ENCODE results near the gene PARP1. TPM values are rescaled to one million over a fixed set of nuclear protein-coding genes. Genes with fewer than 3 reads are reported as not detected.
"Not testable (repeated sequence)": the region's sequence is repeated elsewhere in the genome, so short reads cannot be mapped to it uniquely, and the experiment has no call there.

PARP1 gene
- total RNA-seq, 1 donor from 2014 or later, result 67.9 TPM

DNA sequence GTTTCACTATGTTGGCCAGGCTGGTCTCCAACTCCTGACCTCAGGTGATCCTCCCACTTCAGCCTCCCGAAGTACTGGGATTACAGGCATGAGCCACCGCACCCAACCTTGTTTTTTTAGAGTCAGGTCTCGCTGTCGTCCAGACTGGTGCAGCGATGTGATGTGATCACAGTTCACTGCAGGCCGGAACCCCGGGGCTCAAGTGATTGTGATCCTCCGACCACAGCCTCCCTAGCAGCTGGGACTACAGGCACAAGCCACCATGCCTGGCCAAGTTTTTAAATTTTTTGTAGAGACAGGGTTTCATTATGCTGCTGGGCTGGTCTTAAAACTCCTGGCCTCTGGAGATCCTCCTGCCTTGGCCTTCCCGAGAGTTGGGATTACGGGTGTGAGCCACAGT lies 52.9 kb downstream of the PARP1 start:
- DNase-seq (ENCODE audit: low read depth in 2 of 2), result no peak

GRCh38 chr1:226353698-226354525 lies 54.0 kb downstream of the PARP1 start:
- no peak for DNase-seq (ENCODE audit: low read depth in 2 of 2)

- DNase-seq (ENCODE audit: low read depth in 2 of 2), result no peak
Observed at GRCh38 chr1:226351709-226352108, 56.2 kb downstream of the PARP1 start.

DNA sequence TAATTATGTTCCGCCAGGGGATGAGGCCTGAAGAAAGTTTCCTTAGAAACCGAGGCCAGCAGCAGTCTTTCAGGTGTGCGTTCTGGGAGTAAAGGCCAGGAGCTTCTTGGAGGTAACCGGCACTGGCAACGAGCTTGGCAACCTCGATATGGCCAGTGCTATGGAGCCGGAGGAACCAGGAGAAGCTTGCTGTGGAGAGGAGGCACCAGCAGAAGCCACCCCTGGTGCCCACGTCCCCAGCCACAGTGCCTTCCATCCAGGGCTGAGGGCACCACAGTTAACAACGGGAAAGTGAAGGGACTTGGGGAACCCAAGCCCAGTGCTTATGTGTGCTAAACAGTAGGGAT lies 57.4 kb downstream of the PARP1 start:
- no peak for DNase-seq (ENCODE audit: low read depth in 2 of 2)

GRCh38 chr1:226349801-226350518 lies 57.9 kb downstream of the PARP1 start:
- DNase-seq (ENCODE audit: low read depth in 2 of 2), result no peak

DNA sequence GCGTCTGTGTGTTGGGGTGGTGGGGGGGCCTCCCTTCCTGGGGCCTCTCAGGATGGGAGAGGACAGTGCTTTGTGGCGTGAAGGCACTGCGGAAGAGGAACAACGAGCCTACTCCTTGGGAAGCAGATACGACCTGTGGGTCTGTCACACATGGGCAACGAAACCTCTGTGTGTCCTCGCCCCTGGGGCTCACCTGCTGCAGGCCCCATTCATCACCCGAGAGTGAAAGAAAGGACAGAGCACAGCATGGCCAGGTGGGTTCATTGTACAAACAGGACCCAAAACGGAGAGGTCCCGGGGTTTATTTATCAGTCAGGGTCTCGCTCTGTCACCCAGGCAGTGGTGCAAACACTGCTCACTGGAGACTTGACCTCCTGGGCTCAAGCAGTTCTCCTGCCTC lies 58.8 kb downstream of the PARP1 start:
- no peak for DNase-seq (ENCODE audit: low read depth in 2 of 2)

DNA sequence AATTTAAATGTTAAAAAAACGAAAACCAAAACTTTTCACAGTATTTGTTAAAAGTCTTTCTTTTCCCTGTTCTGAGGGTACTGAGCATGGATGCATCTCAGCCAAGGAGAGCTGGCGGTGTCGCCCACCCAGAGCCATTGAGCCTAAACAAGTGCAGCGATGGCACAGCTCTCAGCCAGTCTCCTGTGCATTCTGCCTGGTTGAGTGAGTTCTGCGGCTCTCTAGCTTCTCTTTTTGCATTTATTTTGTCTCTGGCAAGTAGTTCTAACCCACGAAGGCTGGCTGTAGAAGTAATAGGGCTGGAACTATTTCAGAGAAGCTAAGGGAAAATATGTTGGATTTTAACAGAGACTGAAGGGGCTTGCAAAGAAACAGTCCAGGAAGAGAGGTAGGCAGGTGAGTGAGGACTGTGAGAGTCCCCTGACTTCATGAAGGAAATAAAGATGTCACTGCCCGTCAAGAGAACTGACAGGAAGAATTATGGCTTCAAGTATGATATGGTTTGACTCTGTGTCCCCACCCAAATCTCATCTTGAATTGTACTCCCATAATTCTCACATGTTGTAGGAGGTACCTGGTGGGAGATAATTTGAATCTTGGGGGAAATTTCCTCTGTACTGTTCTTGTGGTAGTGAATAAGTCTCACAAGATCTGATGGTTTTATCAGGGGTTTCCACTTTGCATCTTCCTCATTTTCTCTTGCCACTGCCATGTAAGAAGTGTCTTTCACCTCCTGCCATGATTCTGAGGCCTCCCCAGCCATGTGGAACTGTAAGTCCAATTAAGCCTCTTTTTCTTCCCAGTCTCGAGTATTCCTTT lies 63.2 kb downstream of the PARP1 start:
- DNase-seq (ENCODE audit: low read depth in 2 of 2), result no peak

DNA sequence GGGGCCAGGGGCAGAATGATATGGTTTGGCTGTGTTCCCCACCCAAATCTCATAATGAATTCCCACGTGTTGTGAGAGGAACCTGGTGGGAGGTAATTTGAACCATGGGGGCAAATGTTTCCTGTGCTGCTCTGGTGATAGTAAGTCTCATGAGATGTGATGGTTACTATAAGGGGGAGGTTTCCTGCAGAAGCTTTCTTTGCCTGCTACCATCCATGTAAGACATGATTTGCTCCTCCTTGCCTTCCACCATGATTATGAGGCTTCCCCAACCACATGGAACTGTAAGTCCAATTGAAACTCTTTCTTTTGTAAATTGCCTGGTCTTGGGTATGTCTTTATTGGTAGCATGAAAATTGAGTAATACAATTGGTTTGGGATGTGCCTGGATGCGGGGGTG lies 65.2 kb downstream of the PARP1 start:
- DNase-seq (ENCODE audit: low read depth in 2 of 2), result no peak

DNA sequence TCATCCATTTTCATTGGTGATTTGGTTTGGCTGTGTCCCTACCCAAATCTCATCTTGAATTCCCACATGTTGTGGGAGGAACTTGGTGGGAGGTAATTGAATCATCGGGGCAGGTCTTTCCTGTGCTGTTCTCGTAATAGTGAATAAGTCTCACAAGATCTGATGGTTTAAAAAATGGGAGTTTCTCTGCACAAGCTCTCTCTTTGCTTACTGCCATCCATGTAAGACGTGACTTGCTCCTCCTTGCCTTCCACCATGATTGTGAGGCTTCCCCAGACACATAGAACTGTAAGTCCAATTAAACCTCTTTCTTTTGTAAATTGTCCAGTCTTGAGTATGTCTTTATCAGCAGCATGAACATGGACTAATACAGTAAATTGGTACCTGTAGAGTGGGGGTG lies 67.8 kb downstream of the PARP1 start:
- DNase-seq (ENCODE audit: low read depth in 2 of 2), result not testable (repeated sequence)

DNA sequence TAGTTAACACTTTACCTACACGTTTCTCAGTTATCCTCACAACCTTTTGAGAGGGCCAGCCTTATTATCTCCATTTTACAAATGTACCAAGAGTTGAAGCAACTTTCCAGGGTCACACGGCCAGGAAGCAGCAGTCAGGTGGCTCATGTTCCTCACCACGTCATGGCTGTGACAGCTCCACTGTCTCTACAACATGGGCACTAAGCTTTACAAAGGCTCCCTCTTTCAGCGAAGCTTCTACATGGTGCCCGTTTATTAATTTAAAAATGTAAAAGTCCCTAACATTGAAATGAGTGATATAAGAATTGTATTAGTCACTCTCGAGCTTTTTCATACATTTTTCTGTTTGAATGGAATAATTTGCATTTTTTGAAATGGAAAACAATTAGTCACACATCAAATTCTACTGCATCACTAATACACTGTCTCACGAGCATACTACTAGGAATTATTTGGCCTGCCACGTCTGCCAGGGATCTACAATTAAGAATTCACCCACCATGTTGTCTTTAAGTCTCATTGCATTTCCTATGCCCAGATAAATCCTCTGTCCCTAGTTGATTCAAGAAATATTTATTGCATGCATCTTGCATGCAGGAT lies 70.5 kb downstream of the PARP1 start:
- DNase-seq (ENCODE audit: low read depth in 2 of 2), result peak in 1 of 2 donors; percentile 8

DNA sequence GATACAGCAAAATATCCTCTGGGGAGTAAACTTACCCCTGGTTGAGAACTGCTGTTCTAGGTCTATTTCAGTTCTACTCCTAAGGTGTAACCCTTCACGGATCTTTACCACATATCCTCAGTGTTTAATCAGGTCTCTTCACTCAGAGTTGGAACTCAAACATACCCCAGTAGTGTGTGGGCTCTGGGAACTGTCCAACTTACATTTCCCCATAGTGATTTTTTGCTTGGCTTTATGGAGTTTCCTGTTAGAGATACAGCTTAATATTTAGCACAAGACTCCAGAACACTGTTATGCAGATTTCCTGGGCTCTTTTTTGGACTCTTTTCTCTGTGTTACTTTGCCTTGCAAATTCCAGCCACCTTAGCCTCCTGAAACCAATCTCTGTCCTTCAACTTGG lies 72.2 kb downstream of the PARP1 start:
- no peak for DNase-seq (ENCODE audit: low read depth in 2 of 2)

GRCh38 chr1:226332947-226333346 lies 74.9 kb downstream of the PARP1 start:
- DNase-seq (ENCODE audit: low read depth in 2 of 2), result no peak

- no peak for DNase-seq (ENCODE audit: low read depth in 2 of 2)
Observed at GRCh38 chr1:226329237-226329636, 78.7 kb downstream of the PARP1 start.

DNA sequence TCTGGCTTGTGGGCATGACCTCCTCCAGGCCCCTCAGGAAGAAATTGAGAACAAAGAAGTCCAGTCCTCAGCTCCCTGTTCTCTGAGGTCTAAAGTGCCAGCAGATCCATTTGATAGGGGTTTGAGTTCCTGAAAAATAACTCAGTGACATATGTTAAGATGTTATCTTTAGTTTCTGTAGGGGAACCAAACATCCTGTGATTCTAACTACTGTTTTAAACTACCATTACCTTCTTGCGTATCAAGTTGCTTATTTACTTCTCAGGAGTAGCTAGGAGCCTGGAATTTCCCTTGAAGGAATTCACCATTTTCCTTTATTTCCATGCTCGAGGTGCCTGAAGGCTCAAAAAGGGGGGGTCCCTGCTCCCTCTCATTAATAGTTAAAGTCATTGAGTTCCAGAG lies 80.1 kb downstream of the PARP1 start:
- DNase-seq (ENCODE audit: low read depth in 2 of 2), result no peak

GRCh38 chr1:226325178-226325577 lies 82.7 kb downstream of the PARP1 start:
- no peak for DNase-seq (ENCODE audit: low read depth in 2 of 2)

- DNase-seq (ENCODE audit: low read depth in 2 of 2), result no peak
Observed at GRCh38 chr1:226324479-226324878, 83.4 kb downstream of the PARP1 start.

DNA sequence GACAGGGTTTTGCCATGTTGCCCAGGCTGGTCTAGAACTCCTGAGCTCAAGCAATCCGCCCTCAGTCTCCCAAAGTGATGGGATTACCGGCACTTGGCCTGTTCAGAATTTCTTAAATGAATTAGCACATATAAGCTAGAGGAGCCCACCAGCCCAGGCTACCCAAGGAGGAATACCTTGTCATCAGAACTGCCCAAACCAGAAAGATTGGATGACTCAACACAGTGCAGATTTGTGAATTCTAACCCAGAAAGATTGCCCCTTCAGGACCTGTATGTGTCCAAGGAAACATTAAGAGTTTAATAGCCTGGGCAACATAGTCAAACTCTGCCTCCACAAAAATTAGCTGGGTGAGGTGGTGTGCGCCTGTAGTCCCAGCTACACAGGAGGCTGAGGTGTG lies 84.9 kb downstream of the PARP1 start:
- no peak for DNase-seq (ENCODE audit: low read depth in 2 of 2)

DNA sequence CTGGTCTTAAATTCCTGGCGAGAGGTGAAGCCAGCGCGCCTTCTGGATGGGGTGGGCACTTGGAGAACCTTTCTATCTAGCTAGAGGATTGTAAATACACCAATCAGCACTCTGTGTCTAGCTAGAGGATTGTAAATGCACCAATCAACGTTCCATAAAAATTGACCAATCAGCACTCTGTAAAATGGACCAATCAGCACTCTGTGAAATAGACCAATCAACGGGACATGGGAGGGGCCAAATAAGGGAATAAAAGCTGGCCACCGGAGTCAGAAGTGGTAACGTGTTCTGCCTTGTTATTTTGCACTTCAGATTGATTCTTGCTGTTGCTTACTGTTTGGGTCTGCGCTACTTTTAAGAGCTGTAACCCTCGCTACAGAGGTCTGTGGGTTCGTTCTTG lies 87.0 kb downstream of the PARP1 start:
- DNase-seq (ENCODE audit: low read depth in 2 of 2), result no peak

DNA sequence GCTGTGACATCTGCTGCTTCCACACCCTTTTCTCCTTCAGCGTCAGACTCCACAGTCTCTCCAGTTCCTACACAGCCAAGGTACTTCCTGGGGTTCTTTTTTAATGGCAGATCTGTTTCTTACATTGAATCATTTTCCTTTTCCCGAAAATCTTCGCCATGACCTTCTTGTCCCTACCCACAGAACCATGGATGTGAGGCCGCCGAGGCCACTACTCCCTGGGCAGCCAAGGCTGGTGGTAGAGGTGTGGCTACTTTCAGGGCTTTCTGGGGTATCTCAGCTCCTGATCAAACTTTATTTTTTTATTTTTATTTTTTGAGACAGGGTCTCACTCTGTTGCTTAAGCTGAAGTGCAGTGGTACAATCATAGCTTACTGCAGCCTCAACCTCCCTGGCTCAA lies 89.4 kb downstream of the PARP1 start:
- no peak for DNase-seq (ENCODE audit: low read depth in 2 of 2)

DNA sequence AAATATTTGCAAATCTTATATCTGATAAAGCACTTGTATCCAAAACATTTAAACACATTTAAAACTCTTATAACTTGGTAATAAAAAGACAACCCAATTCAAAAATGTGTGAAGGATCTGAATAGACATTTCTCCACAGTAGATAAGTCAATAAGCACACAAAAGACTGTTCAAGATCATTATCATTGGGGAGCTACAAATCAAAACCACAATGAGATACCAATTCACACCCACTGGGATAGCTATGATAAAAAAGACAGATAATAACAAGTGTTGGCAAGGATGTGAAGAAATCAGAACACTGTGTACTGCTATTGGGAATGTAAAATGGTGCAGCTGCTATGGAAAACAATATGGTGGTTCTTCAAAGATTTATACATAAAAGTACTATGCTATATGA lies 93.8 kb downstream of the PARP1 start:
- DNase-seq (ENCODE audit: low read depth in 2 of 2), result no peak

DNA sequence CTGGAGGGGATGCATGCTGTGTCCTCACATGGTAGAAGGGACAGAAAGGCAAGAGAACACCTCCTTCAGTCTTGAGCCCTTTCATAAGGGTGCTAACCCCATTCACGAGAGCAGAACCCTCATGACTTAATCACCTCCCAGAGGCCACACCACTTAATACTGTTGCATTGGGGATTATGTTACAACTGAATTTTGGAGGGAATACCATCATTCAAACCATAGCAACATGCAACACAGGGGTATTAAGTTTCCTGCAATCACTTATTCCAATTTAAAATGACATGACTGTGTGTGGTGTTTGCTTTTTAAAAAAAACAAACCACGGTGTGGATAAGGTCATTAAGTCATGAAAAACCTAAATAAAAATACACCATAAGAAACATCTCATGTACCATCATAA lies 95.8 kb downstream of the PARP1 start:
- DNase-seq (ENCODE audit: low read depth in 2 of 2), result no peak

DNA sequence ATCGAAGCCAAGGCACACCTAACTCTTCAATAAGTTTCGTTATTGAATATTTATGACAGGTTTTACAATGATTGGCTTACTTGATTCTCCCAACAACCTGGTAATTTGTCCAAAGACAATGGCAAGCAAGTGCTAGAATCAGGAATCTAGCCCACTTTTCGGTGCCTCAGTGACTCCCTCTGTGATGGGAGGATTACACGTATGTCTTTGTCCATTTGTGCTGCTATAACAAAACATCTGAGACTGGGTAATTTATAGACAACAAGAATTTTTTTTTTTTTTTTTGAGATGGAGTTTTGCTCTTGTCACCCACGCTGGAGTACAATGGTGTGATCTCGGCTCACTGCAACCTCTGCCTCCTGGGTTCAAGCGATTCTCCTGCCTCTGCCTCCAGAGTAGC lies 96.5 kb downstream of the PARP1 start:
- no peak for DNase-seq (ENCODE audit: low read depth in 2 of 2)

All from lung microvascular endothelial cell (primary cell).